ENCODE results near the gene NAA15.
"Not testable (repeated sequence)": the region's sequence is repeated elsewhere in the genome, so short reads cannot be mapped to it uniquely, and the experiment has no call there.

The NAA15 gene

GRCh38 chr4:139301113-139301820, at the start of gene NAA15:
TSS of gene NAA15 (plus strand) at chr4:139301505. CDS start at chr4:139301778, 273 bp downstream.
- DNase-seq (ENCODE audit: low spot score): peak; percentile 96

GRCh38 chr4:139253046-139253445, 48.3 kb upstream of the NAA15 start:
- no peak for DNase-seq (ENCODE audit: low spot score)

- DNase-seq (ENCODE audit: low spot score): no peak
Observed at GRCh38 chr4:139253713-139254112, 47.6 kb upstream of the NAA15 start.

GRCh38 chr4:139255581-139255980, 45.7 kb upstream of the NAA15 start:
- not testable (repeated sequence) for DNase-seq (ENCODE audit: low spot score)

GRCh38 chr4:139256349-139256748, 45.0 kb upstream of the NAA15 start:
- no peak for DNase-seq (ENCODE audit: low spot score)

DNA sequence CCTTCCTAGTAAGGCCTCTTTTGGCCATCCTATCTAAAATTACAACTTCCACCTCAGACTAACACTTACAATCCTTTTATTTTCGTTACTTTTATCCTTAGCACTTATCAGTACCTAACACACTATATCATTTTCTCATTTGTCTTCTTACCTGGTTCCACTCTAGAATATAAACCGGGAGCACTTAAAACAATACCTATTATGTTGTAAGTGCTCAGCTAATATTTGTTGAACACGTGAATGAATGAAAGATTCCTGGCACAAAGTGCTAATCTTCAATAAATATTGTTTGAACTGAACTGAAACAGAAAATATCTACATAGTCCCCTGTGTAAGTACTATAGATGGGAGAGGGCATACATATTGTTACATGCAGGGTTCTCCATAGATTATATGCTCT, 35.7 kb upstream of the NAA15 start:
- DNase-seq (ENCODE audit: low spot score): no peak

DNA sequence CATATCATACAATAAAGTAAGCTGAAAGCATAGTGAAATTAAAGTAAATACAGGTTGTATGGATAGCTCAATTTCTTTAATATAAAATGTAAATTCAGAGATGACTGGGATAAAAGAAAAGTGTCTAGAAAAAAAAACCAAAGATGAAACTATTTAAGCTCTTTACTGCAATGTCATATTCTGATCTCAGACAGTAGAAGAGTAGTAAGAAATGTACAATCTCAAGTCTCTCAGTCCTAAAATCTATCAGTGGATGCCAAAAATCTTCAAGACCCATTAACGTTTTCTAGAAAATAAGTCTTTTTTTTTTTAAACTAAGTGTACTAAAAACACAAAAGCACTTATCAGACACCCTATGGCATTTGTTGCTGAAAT, 35.1 kb upstream of the NAA15 start:
- DNase-seq (ENCODE audit: low spot score): no peak

- peak; percentile 59 for DNase-seq (ENCODE audit: low spot score)
Observed at GRCh38 chr4:139266583-139267257, 34.6 kb upstream of the NAA15 start.

GRCh38 chr4:139267301-139267700, 34.0 kb upstream of the NAA15 start:
- no peak for DNase-seq (ENCODE audit: low spot score)

DNA sequence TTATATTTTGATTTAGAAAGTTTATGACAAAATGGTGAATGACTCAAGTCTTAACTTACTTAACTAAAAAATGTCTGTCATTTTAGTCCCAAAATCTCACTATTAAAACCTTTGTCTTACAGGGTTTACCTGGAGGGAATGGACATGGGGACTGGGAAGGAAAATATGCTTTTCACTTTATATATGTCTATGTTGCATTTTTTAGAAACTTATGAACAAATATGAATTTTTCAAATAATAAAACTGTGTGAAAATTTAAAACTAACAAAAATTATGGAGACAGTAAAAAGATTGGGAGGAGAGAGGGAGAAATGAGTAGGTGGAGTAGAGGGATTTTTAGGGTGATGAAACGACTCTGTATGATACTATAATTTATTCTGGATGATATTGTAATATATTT, 27.5 kb upstream of the NAA15 start:
- no peak for DNase-seq (ENCODE audit: low spot score)

DNA sequence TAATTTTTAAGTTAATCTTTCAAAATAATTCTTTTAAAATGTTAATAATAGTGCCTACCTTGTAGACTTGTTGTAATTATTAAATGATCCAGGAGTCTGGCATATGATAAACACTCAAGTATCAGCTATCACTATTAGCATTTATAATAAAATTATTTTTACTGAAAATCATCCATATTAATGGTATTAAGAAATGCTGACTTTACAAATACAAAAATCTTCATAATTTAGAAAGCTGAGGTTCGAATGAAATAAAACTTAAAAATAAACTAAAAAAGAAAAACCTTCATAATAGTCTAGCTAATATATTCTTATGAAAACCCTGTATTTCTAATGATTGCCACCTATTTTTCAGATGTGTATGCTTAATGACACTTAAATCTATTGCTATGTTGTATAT, 26.5 kb upstream of the NAA15 start:
- no peak for DNase-seq (ENCODE audit: low spot score)

DNA sequence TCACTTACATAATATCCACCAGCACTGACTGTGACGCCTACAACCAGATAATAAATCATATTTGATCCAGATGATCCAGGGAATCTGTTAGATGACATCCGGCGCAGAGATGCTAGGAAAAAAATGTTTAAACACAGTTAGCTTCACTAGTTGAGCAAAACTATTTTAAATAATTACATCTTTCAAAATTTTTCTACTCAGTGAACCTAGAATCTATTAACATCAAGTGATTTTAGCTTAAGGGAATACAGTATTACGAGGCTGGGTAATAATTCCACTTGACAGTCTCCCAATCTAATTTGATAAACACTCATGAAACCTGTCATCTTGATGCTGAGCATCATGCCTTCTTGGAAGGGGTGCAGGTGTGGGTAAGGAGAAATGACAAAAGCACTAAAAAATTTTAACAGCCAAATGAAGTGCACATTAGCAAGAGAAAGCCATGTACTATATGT, 26.0 kb upstream of the NAA15 start:
- DNase-seq (ENCODE audit: low spot score): no peak

DNA sequence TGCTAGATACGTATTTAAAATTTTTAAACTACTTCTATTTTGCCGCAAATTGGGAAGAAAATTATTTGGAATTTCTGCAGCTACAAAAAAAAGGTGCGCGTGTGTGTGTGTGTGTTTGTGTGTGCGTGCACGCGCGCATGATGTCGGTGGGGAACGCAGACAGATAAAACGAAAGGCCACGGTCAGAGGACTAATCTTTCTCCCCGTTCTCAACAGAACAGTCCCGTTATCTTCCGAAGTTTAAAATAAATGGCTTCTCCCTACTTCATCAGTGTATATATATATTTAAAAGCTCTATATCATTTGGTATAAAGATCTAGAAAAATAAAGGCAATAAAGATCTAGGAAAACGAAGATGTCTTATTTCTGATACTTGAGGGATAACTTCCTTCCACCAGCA, 22.8 kb upstream of the NAA15 start:
- no peak for DNase-seq (ENCODE audit: low spot score)

DNA sequence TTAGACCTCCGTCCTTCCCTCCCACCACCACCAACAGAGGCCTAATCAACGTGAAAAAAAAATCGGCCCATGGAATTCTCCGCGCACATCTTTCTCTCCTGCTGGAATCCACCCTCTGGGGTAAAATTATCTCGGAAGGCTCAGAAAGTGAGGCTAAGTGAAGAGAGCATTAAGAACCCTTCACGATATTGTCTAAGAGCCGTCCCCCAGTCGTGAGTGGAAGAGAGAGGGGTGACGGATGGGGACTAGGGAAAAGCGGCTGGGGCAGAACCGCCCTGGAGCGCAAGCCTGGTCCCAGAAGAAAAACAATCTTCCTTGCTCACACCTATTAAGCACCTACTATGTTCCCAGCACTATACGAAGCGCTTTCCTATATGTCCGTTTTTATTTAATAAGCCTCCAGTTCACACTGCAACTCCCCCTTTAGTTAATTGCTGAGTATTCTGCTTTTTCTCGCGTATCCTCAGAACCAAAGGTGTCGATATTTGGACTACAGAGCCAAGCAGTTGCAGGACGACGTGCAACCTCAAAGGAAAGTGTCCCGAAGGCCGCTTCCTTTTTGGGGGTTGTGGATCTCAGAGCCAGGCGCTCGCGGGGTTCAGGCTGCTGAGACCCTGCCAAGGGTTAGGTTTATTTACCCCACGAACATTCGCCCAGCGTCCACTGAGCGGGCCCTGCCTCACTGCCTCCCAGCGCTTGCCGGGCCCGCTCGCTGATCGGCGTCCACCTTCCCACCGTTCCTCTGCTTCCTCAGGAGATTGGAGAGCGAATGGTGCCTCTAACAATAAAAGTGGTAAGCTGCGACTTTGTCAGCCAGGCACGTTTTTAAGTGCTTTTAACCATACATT, 22.2 kb upstream of the NAA15 start:
- no peak for DNase-seq (ENCODE audit: low spot score)

DNA sequence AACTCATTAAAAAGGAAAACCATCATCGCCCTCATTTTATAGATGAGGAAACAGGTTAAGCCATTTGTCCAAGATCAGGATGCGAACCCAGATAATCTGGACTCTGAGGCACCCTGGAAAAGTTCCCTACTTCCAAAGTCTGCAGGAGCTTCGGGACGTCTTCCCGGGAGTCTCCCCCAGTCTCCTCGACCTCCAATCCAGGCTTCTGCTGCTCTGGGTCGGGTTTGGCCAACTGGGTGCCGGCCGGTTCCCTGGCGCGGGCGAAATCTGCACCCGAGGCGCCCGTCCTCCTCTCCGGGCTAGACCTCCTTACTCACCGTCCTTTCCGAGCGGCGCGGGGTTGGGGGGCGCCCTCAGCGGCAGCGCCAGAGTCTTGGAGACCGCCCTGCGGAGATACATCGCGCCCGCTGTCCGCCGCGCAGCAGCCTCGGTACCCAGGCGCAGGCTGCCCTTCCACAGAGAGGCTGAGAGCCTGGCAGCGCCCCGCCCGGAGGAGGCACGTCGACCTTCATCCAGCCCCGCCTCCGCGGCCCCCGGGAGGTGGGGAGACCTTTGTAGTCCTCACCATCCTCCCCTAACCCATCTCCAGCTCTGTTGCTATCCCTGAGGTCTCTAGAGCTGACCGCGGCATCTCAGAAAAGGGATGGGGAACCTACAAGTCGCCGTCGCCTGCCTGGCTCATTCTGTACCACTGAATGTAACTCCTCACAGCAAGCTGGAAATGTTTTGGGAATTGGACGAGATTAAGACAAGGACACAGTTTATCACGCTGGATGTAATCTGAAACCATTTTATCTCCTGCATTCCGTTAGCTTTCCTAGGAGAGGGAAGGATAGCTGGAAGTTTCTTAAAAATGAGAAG, 21.3 kb upstream of the NAA15 start, which contains the start of gene MGARP:
Gene MGARP (minus strand): TSS at position 466 of the 861 bp plus-strand sequence. CDS start 67 bp downstream, at position 399.
- DNase-seq (ENCODE audit: low spot score): no peak

- no peak for DNase-seq (ENCODE audit: low spot score)
Observed at GRCh38 chr4:139282065-139282720, 19.1 kb upstream of the NAA15 start.

- no peak for DNase-seq (ENCODE audit: low spot score)
Observed at GRCh38 chr4:139282721-139283075, 18.6 kb upstream of the NAA15 start.

DNA sequence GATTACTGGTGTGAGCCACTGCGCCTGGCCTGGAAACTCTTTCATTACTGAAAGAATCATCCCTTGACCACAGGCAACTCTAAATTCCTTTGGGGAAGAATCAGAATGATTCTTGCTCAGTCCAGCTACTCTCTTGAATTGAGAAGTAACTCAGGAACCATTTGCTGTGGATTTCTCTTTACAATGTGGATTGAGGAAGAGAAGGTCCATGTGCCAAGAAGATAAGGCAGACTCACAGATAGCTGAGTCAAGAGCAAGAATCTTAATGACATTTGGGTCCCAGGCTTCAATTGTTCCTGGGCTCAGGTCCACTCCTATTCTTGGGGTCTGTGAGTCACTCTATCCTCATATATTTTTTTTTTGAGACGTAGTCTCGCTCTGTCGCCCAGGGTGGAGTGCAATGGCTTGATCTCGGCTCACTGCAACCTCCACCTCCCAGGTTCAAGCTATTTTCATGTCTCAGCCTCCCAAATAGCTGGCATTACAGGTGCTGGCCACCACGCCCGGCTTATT, 15.1 kb upstream of the NAA15 start:
- DNase-seq (ENCODE audit: low spot score): no peak

DNA sequence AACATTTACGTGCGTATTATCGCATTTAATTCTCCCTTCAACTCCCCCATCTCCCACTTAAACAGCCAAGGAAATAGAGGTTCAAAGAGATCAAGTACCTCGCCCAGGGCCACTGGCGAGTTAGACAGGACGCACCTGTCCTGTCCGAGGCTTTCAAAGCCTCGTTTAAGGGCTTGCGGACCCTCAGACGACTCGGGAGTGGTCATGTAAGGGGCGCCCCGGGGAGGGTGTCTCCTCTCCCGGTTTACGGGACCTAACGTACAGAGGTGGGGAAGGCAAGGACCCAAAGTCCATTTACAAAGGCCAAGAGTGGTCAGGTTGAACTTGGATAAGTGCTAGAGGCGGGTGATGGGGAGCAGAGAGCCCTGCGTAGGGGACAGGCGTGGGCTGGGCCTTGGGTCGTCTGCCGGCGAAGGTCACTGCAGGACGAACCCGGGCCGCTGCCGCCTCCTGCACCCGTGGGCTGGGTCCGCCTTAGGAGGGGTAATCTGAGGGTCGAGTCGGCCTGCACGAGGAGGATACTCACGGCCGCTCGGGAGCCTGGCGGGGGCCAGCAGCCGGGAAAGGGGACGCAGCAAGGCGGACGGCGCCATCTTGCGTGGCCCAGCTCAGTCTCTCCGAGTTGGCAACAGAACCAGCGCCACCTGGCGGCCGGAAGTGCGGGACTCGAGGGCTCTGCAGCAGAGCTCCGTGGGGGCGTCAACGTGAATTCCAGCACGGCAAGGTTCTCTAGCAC, 5.9 kb upstream of the NAA15 start:
- peak; percentile 92 for DNase-seq (ENCODE audit: low spot score)

- no peak for DNase-seq (ENCODE audit: low spot score)
Observed at GRCh38 chr4:139295942-139296299, 5.4 kb upstream of the NAA15 start.

Measured in pons (tissue), 1 donor.